HepG2 (cell line): ENCODE results near the gene SS18L1. TPM values are rescaled to one million over a fixed set of nuclear protein-coding genes. Genes with fewer than 3 reads are reported as not detected.

Experiments
- FOSL1 ChIP-seq: sonication (generic); formaldehyde crosslinking; IDR thresholded peaks from 2 replicates; pipeline ENCODE4 v1.9.0; 2021; ENCODE audit warnings: missing genetic modification reagents, borderline replicate concordance
- FOSL2 ChIP-seq: sonication (generic); formaldehyde crosslinking; IDR thresholded peaks from 2 replicates; pipeline ENCODE4 v1.4.0; 2020; ENCODE audit warnings: missing genetic modification reagents
- FOXA3 ChIP-seq: IDR thresholded peaks from 2 replicates; pipeline ENCODE4 v1.6.1; 2016; ENCODE audit warnings: missing genetic modification reagents, missing compliant biosample characterization
- GTF2F1 ChIP-seq: fragments of 150-350 bp; IDR thresholded peaks from 2 replicates; pipeline ENCODE4 v1.6.1; 2014; ENCODE audit warnings: low read length
- MAFG ChIP-seq: sonication (generic); formaldehyde crosslinking; IDR thresholded peaks from 2 replicates; pipeline ENCODE4 v1.5.1; 2020; ENCODE audit warnings: mild to moderate bottlenecking, missing genetic modification reagents
- MBD4 ChIP-seq: IDR thresholded peaks from 2 replicates; pipeline ENCODE4 v1.6.1; 2012; ENCODE audit warnings: low read length, inconsistent platforms, borderline replicate concordance
- MYC ChIP-seq: sonication (generic); formaldehyde crosslinking; IDR thresholded peaks from 2 replicates; pipeline ENCODE4 v1.9.0; 2021; ENCODE audit warnings: missing genetic modification reagents, borderline replicate concordance
- RFXANK ChIP-seq: IDR thresholded peaks from 2 replicates; pipeline ENCODE4 v1.6.1; 2016
- SUZ12 ChIP-seq: fragments of 150-350 bp; IDR thresholded peaks from 2 replicates; pipeline ENCODE4 v1.6.1; 2014; ENCODE audit warnings: low read depth, low read length
- THYN1 ChIP-seq: sonication (generic); formaldehyde crosslinking; IDR thresholded peaks from 2 replicates; pipeline ENCODE4 v1.8.1; 2023; ENCODE audit warnings: low read depth, mild to moderate bottlenecking, moderate library complexity, missing genetic modification reagents, borderline replicate concordance
- ZBED4 ChIP-seq: sonication (generic); formaldehyde crosslinking; IDR thresholded peaks from 2 replicates; pipeline ENCODE4 v1.4.0; 2020; ENCODE audit warnings: missing genetic modification reagents, borderline replicate concordance
- ZMYM3 ChIP-seq: sonication (generic); formaldehyde crosslinking; IDR thresholded peaks from 2 replicates; pipeline ENCODE4 v1.5.1; 2020; ENCODE audit warnings: mild to moderate bottlenecking, missing genetic modification reagents
- ZNF468 ChIP-seq: sonication (generic); formaldehyde crosslinking; IDR thresholded peaks from 2 replicates; pipeline ENCODE4 v1.8.0; 2022; ENCODE audit warnings: mild to moderate bottlenecking, moderate library complexity, missing genetic modification reagents
- ZNF687 ChIP-seq: sonication (generic); formaldehyde crosslinking; IDR thresholded peaks from 2 replicates; pipeline ENCODE4 v1.5.1; 2020; ENCODE audit warnings: mild to moderate bottlenecking, missing genetic modification reagents, moderate library complexity
- ZNF891 ChIP-seq: sonication (generic); formaldehyde crosslinking; IDR thresholded peaks from 2 replicates; pipeline ENCODE4 v1.5.0; 2020; ENCODE audit warnings: mild to moderate bottlenecking, missing genetic modification reagents
- polyA plus RNA-seq, 8 experiments: library from polyadenylated mRNA; depleted of rRNA in 3 of 8; stranded (reverse) in 7 of 8; unstranded in 1 of 8; fragments of >200 nt; fragmentation: Illumina TruSeq in 4 of 8; extraction: Trizol in 4 of 8; gene quantifications; 2 replicates each; pipeline versions ENCODE4 v1.2.1 to v1.2.3, GENCODE V29; 2011 to 2016; ENCODE audit warnings: low read depth in 4 of 8, missing spikeins in 1 of 8, mixed read lengths in 1 of 8; ENCODE audit not compliant: insufficient read depth in 1 of 8
- total RNA-seq, 5 experiments: library from RNA; depleted of rRNA; stranded (reverse); fragments of >200 nt; fragmentation: Illumina TruSeq; extraction: Trizol; gene quantifications; 2 replicates each; pipeline ENCODE4 v1.2.3, GENCODE V29; 2016; ENCODE audit warnings: low read depth in 1 of 5

SS18L1 gene
- total and polyA plus RNA-seq, 2 of the 13 experiments (the other 11 are each of a cell fraction or from before 2014, with no cell fraction given) = 17.8 to 27.6 TPM

- TF ChIP-seq ZNF687 (CRISPR knock-in tag) (0 out of 2 replicates have a peak, but pooled peaks have one; percentile 5), FOSL2 (CRISPR knock-in tag) (no peak), SUZ12 (no peak), ZNF891 (no peak), ZBED4 (CRISPR knock-in tag) (no peak), MBD4 (no peak), FOSL1 (CRISPR knock-in tag) (no peak), ZMYM3 (CRISPR knock-in tag) (peak; percentile 45; the same call in 1 of the 2 replicates), RFXANK (CRISPR knock-in tag) (no peak), GTF2F1 (no peak), MYC (0 out of 2 replicates have a peak, but pooled peaks have one; percentile 0), ZNF468 (CRISPR knock-in tag) (no peak), FOXA3 (no peak), THYN1 (CRISPR knock-in tag) (no peak), MAFG (CRISPR knock-in tag) (no peak)
Observed at GRCh38 chr20:62147528-62147927, 4.0 kb downstream of the SS18L1 start (continued).
